Testis (tissue), 2 donors: ENCODE measurements around the gene FLRT3.

ENCODE experiments used
- CTCF ChIP-seq, 3 experiments: fragments of 450-650 bp in 2 of 3; fragments of 200-600 bp in 1 of 3; sonication (generic) in 1 of 3; IDR thresholded peaks; one replicate each; pipeline ENCODE4 v1.5.1; 2016 to 2019; ENCODE audit warnings: antibody characterized with exemption in 3 of 3, mild to moderate bottlenecking in 2 of 3, moderate library complexity in 1 of 3
- POLR2A ChIP-seq: fragments of 450-650 bp; IDR thresholded peaks from one replicate; pipeline ENCODE4 v1.6.1; 2017; ENCODE audit warnings: antibody characterized with exemption, mild to moderate bottlenecking, moderate library complexity

DNA sequence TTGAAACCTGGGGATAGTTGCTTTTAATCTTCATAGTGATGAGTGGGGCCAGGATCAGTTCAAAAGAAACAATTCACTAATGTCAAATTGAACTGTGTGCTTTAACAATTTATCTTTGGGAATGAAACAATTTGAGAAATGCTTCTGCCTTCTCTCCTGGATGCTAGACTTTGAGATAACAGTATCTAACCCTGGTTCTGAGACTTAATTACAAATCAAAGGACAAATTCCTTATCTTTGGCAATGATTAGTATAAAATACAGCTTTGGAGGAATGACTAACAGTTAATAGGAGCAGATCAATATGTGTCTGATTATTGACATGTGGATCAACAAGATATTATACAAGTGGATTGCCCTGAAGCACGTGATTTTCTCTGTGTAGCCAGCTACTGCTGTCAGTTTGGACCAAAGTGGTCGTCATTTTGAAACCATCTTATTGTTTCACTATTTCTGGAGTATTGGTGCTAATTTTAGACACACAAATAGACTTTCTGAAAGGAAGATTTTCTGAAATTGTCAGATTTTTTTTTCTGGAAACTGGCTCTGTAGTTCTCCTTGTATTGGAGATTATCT lies 6.2 kb upstream of the FLRT3 start:
- no peak for TF ChIP-seq CTCF (IDR thresholded peaks at IDR 0.05)
- TF ChIP-seq POLR2A, result no peak
